T-cell (primary cell): ENCODE data around the gene SOD3. TPM values are rescaled to one million over a fixed set of nuclear protein-coding genes. Genes with fewer than 3 reads are reported as not detected.

ENCODE experiments used
- ATAC-seq, 4 experiments: fragments of 200-7000 bp in 3 of 4; fragments of 150-1000 bp in 1 of 4; cut with Tn5 transposase; replicated peaks in 1 of 4; 1 replicate in 3 of 4; 2 replicates in 1 of 4; pipeline ENCODE4 v1.10.0; 2021; ENCODE audit warnings: moderate library complexity in 3 of 4, mild to moderate bottlenecking in 2 of 4, moderate number of reproducible peaks in 1 of 4
- CTCF ChIA-PET, 2 donors: fragments of 300-600 bp; sonication (Branson Sonifier 250); formaldehyde crosslinking; loops; one replicate each; lab custom pipeline; 2022; ENCODE audit warnings: antibody characterized with exemption in 2 of 2; lab: Charles Lee
- POLR2A ChIA-PET, 2 donors: fragments of 300-600 bp; sonication (Branson Sonifier 250); formaldehyde crosslinking; loops; one replicate each; lab custom pipeline; 2022; ENCODE audit warnings: antibody characterized with exemption in 2 of 2; lab: Charles Lee
- DNase-seq, 35 experiments: peaks; one replicate each; pipeline versions ENCODE4 v3.0.0 to v3.0.0-alpha.2; 2013 to 2023
- H3K27ac ChIP-seq: one replicate; pipeline ENCODE4 v1.5.1; 2013; ENCODE audit warnings: low read length
- H3K27me3 ChIP-seq, 2 experiments: replicated peaks in 1 of 2; 1 replicate in 1 of 2; 2 replicates in 1 of 2; pipeline versions ENCODE4 v1.6.1 to v1.7.0; 2013; ENCODE audit warnings: low read length in 1 of 2, mixed read lengths in 1 of 2; ENCODE audit not compliant: control insufficient read depth in 2 of 2, insufficient read depth in 2 of 2; ENCODE audit errors: extremely low read depth in 1 of 2
- H3K36me3 ChIP-seq, 2 donors: 1 replicate in 1 of 2; 2 replicates in 1 of 2; pipeline versions ENCODE4 v1.6.1 to v1.7.0; 2013; ENCODE audit warnings: low read length in 1 of 2; ENCODE audit not compliant: control insufficient read depth in 2 of 2, insufficient read depth in 1 of 2; ENCODE audit errors: extremely low read depth in 1 of 2
- H3K4me1 ChIP-seq, 2 experiments: 1 replicate in 1 of 2; 2 replicates in 1 of 2; pipeline versions ENCODE4 v1.6.1 to v1.7.0; 2013; ENCODE audit warnings: low read length in 2 of 2, mixed read lengths in 1 of 2; ENCODE audit not compliant: insufficient read depth in 2 of 2, control insufficient read depth in 1 of 2; ENCODE audit errors: extremely low read depth in 1 of 2
- H3K4me3 ChIP-seq, 2 donors: 1 replicate in 1 of 2; 2 replicates in 1 of 2; pipeline versions ENCODE4 v1.5.1 to v1.7.0; 2013; ENCODE audit warnings: mild to moderate bottlenecking in 2 of 2, low read length in 1 of 2, moderate library complexity in 1 of 2; ENCODE audit not compliant: control insufficient read depth in 1 of 2; ENCODE audit errors: extremely low read depth in 1 of 2
- H3K9me3 ChIP-seq: 2 replicates; pipeline ENCODE4 v1.7.0; 2013
- H3K27ac Mint-ChIP-seq, 2 donors: one replicate each; pipeline ENCODE4 v1.8.0; 2020 to 2021; ENCODE audit warnings: mild to moderate bottlenecking in 2 of 2, mixed read lengths in 2 of 2
- H3K27me3 Mint-ChIP-seq, 2 donors: one replicate each; pipeline ENCODE4 v1.8.0; 2021 to 2022; ENCODE audit warnings: mixed read lengths in 2 of 2
- H3K36me3 Mint-ChIP-seq: one replicate; pipeline ENCODE4 v1.8.0; 2021; ENCODE audit warnings: mixed read lengths
- H3K4me1 Mint-ChIP-seq, 3 donors: one replicate each; pipeline ENCODE4 v1.8.0; 2020 to 2022; ENCODE audit warnings: mixed read lengths in 3 of 3, mild to moderate bottlenecking in 1 of 3
- H3K4me3 Mint-ChIP-seq, 3 donors: one replicate each; pipeline ENCODE4 v1.8.0; 2020 to 2022; ENCODE audit warnings: mild to moderate bottlenecking in 3 of 3, mixed read lengths in 3 of 3, moderate library complexity in 3 of 3
- H3K9me3 Mint-ChIP-seq, 3 donors: one replicate each; pipeline ENCODE4 v1.8.0; 2020 to 2022; ENCODE audit warnings: mixed read lengths in 3 of 3
- WGBS: methylation state at CpG from one replicate; pipeline ENCODE4 v1.1.5; 2013; ENCODE audit warnings: missing lambda C conversion rate; ENCODE audit not compliant: insufficient coverage; 5-methylcytosine and 5-hydroxymethylcytosine counted together
- total RNA-seq, 35 experiments: library from RNA in 6 of 35; stranded (reverse) in 6 of 35; fragments of 120-200 nt in 1 of 35; gene quantifications; one replicate each; pipeline versions ENCODE4 v1.2.1 to v1.2.4 and lab custom pipeline; 2013 to 2026

SOD3 gene
- total RNA-seq, 5 donors from 2014 or later (not counting 1 experiment from before 2014, with no cell fraction given) = 0.23 to 0.35 (median 0.28) TPM; not detected in 2

GRCh38 chr4:24835696-24836095 is 40.3 kb downstream of the SOD3 start:
- ChIA-PET POLR2A (no interaction called here), CTCF (no interaction called here)
- Mint-ChIP-seq H3K27me3 (no peaks in the 10 kb centered on the region), H3K27ac (no peak overlapping the region), H3K36me3 (no peaks in the 10 kb centered on the region), H3K4me1 (no peaks in the 10 kb centered on the region), H3K4me3 (no peak overlapping the region), H3K9me3 (no peaks in the 10 kb centered on the region)
- 100% methylated on average over 2 of the region's 4 CpGs for WGBS
- Histone ChIP-seq H3K36me3 (no peaks in the 10 kb centered on the region), H3K27ac (no peak overlapping the region), H3K4me1 (no peaks in the 10 kb centered on the region), H3K9me3 (no peaks in the 10 kb centered on the region), H3K4me3 (no peak overlapping the region), H3K27me3 (no peaks in the 10 kb centered on the region)
- no peak for DNase-seq
- no peak for ATAC-seq

DNA sequence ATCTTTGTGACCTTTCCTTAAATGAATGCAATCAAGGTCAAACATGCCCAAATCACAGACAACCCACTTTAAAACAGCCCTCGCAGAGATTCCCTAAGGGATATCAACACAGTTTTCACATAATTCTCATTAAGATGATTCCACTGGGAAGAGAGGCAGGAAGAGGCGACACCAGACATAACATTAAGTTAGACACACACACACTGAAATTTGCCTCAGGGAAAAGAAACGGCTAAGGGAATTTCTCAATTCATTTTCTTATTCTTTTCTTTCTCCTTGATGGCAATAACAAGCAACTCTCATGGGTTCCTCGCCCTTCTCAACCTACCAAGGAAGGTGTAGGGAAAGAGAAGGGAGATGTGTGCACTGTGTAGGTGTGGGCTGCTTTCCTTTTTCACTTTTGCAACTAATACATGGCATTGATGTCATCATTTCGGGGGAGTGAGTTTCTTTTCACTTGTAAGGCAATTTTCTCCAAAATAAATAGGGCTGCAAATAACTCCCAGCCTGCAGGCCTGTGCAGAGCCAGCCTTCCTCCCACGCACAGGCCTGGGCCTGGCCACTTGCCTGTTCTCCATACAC is 41.4 kb downstream of the SOD3 start:
- Mint-ChIP-seq H3K36me3 (no peaks in the 10 kb centered on the region), H3K27ac (no peak overlapping the region), H3K4me1 (no peaks in the 10 kb centered on the region), H3K27me3 (no peaks in the 10 kb centered on the region), H3K4me3 (no peak overlapping the region), H3K9me3 (no peaks in the 10 kb centered on the region)
- Histone ChIP-seq H3K36me3 (no peaks in the 10 kb centered on the region), H3K27ac (no peak overlapping the region), H3K9me3 (no peaks in the 10 kb centered on the region), H3K4me1 (no peaks in the 10 kb centered on the region), H3K27me3 (no peaks in the 10 kb centered on the region), H3K4me3 (no peak overlapping the region)
- DNase-seq = no peak
- 86% methylated on average over 2 of the region's 6 CpGs for WGBS
- ChIA-PET CTCF (no interaction called here), POLR2A (interaction anchor here in 1 of 2 donors (0.5 kb wide), 1 partner anchor 42 kb away, joined by 4 read pairs; no protein-coding TSS in a partner anchor)
- no peak for ATAC-seq

DNA sequence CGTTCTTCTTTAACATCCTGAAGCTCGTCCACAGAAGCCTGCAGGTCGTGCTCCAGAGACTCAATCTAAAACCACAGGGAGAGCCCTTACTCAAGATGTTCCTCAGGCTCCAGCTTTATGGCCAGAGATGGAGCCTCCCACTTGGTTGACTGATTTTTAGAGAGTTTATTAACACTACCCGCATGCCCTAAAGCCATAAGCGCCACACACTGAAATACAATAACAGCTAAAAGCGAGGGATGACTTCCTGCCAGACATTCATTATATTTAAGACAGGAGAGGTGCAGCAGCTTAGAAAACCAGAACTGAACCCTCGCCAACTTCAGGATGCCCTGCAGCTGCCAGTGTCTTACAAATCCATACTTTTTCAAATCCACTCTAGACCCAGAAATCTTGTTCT is 42.0 kb downstream of the SOD3 start:
- H3K27me3 ChIP-seq = no peaks in the 10 kb centered on the region
- no peaks in the 10 kb centered on the region for H3K4me1 Mint-ChIP-seq
- no peak for DNase-seq
- H3K27ac ChIP-seq = no peak overlapping the region
- WGBS = 59% methylated on average over 3 of the region's 7 CpGs
- no peak for ATAC-seq
- no peaks in the 10 kb centered on the region for H3K9me3 Mint-ChIP-seq
- no peak overlapping the region for H3K4me3 Mint-ChIP-seq
- CTCF ChIA-PET = no interaction called here
- no peaks in the 10 kb centered on the region for H3K4me1 ChIP-seq
- no peak overlapping the region for H3K27ac Mint-ChIP-seq
- H3K36me3 Mint-ChIP-seq = no peaks in the 10 kb centered on the region
- H3K9me3 ChIP-seq = no peaks in the 10 kb centered on the region
- H3K36me3 ChIP-seq = no peaks in the 10 kb centered on the region
- H3K27me3 Mint-ChIP-seq = no peaks in the 10 kb centered on the region
- POLR2A ChIA-PET = interaction anchor here in 1 of 2 donors (0.5 kb wide), 1 partner anchor 42 kb away, joined by 4 read pairs; no protein-coding TSS in a partner anchor
- no peak overlapping the region for H3K4me3 ChIP-seq

GRCh38 chr4:24837781-24838180 is 42.4 kb downstream of the SOD3 start:
- no peaks in the 10 kb centered on the region for H3K27me3 ChIP-seq
- DNase-seq (no peak), ATAC-seq (no peak)
- CTCF ChIA-PET = no interaction called here
- no peaks in the 10 kb centered on the region for H3K36me3 Mint-ChIP-seq
- H3K36me3 ChIP-seq = no peaks in the 10 kb centered on the region
- H3K4me3 ChIP-seq = no peak overlapping the region
- no peaks in the 10 kb centered on the region for H3K9me3 ChIP-seq
- H3K4me1 ChIP-seq = no peaks in the 10 kb centered on the region
- WGBS = 47% methylated on average over 4 of the region's 5 CpGs
- H3K4me1 Mint-ChIP-seq = no peaks in the 10 kb centered on the region
- no peak overlapping the region for H3K4me3 Mint-ChIP-seq
- no peak overlapping the region for H3K27ac Mint-ChIP-seq
- H3K9me3 Mint-ChIP-seq = no peaks in the 10 kb centered on the region
- H3K27me3 Mint-ChIP-seq = no peaks in the 10 kb centered on the region
- POLR2A ChIA-PET = no interaction called here
- H3K27ac ChIP-seq = no peak overlapping the region

DNA sequence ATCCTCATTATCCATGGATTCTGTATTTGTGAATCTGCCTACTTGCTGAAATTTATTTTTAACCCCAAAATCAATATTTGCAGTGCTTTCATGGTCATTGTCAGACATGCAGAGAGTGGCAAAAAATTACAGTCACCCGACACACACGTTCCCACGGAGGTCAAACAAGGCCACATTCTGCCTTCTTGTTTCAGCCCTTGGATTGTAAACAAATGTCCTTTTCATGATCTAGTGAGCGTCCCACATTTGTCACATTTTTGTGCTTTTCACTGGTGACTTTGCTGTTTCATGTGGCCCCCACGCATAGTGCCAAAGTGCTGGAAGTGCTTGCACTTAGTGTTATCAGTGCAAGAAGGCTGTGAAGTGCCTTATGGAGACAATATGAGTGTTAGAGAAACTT is 45.0 kb downstream of the SOD3 start:
- ChIA-PET CTCF (no interaction called here), POLR2A (no interaction called here)
- no peaks in the 10 kb centered on the region for H3K36me3 ChIP-seq
- no peak overlapping the region for H3K4me3 ChIP-seq
- no peak for ATAC-seq
- no peaks in the 10 kb centered on the region for H3K27me3 ChIP-seq
- Mint-ChIP-seq H3K27me3 (no peaks in the 10 kb centered on the region), H3K27ac (no peak overlapping the region), H3K4me3 (no peak overlapping the region), H3K4me1 (no peaks in the 10 kb centered on the region), H3K9me3 (no peaks in the 10 kb centered on the region), H3K36me3 (no peaks in the 10 kb centered on the region)
- H3K27ac ChIP-seq = no peak overlapping the region
- no peaks in the 10 kb centered on the region for H3K4me1 ChIP-seq
- H3K9me3 ChIP-seq = no peaks in the 10 kb centered on the region
- DNase-seq = no peak
- 88% methylated on average over 4 of the region's 5 CpGs for WGBS

GRCh38 chr4:24840826-24841543 is 45.6 kb downstream of the SOD3 start:
- H3K9me3 ChIP-seq = no peaks in the 10 kb centered on the region
- no peak overlapping the region for H3K27ac Mint-ChIP-seq
- no peaks in the 10 kb centered on the region for H3K27me3 ChIP-seq
- ATAC-seq (no peak), DNase-seq (no peak)
- WGBS = 92% methylated on average over 2 of the region's 3 CpGs
- no peaks in the 10 kb centered on the region for H3K9me3 Mint-ChIP-seq
- no peaks in the 10 kb centered on the region for H3K36me3 ChIP-seq
- H3K36me3 Mint-ChIP-seq = no peaks in the 10 kb centered on the region
- H3K4me3 Mint-ChIP-seq = no peak overlapping the region
- no peaks in the 10 kb centered on the region for H3K27me3 Mint-ChIP-seq
- H3K4me3 ChIP-seq = no peak overlapping the region
- ChIA-PET CTCF (no interaction called here), POLR2A (no interaction called here)
- H3K4me1 ChIP-seq = no peaks in the 10 kb centered on the region
- no peaks in the 10 kb centered on the region for H3K4me1 Mint-ChIP-seq
- no peak overlapping the region for H3K27ac ChIP-seq
